Kidney (tissue), 22 donors: ENCODE data around the gene FAM9A. TPM values are rescaled to one million over a fixed set of nuclear protein-coding genes. Genes with fewer than 3 reads are reported as not detected.

Source experiments
- DNase-seq, 5 donors: peaks; one replicate each; pipeline ENCODE4 v3.0.0-alpha.2; 2013 to 2020
- FAIRE-seq: peaks from 2 replicates; lab custom pipeline; 2012; peaks lifted over from hg19 to GRCh38; lab: Jason Lieb, UNC
- H3K27ac ChIP-seq, 2 donors: one replicate each; pipeline ENCODE4 v1.7.0; 2013; ENCODE audit warnings: low read depth in 2 of 2, low read length in 2 of 2, inconsistent platforms in 1 of 2
- H3K27me3 ChIP-seq: one replicate; pipeline ENCODE4 v1.7.1; 2013; ENCODE audit warnings: low read length, inconsistent platforms; ENCODE audit not compliant: control insufficient read depth, insufficient read depth
- H3K36me3 ChIP-seq, 3 donors: one replicate each; pipeline versions ENCODE4 v1.7.0 to v1.7.1; 2013; ENCODE audit warnings: low read length in 3 of 3, control low read depth in 1 of 3, inconsistent platforms in 1 of 3; ENCODE audit not compliant: insufficient read depth in 3 of 3, control insufficient read depth in 2 of 3
- H3K4me1 ChIP-seq, 3 donors: one replicate each; pipeline versions ENCODE4 v1.7.0 to v1.7.1; 2013; ENCODE audit warnings: low read length in 3 of 3, inconsistent platforms in 1 of 3, low read depth in 1 of 3; ENCODE audit not compliant: control insufficient read depth in 2 of 3, insufficient read depth in 2 of 3
- H3K4me3 ChIP-seq, 3 donors: one replicate each; pipeline versions ENCODE4 v1.7.0 to v1.8.1; 2013; ENCODE audit warnings: low read length in 3 of 3, control low read depth in 1 of 3, inconsistent platforms in 1 of 3
- H3K9ac ChIP-seq, 3 donors: one replicate each; pipeline versions ENCODE4 v1.7.0 to v1.7.1; 2013; ENCODE audit warnings: low read length in 3 of 3, control low read depth in 1 of 3, inconsistent platforms in 1 of 3
- H3K9me3 ChIP-seq, 3 donors: one replicate each; pipeline versions ENCODE4 v1.7.0 to v1.7.1; 2013; ENCODE audit warnings: low read length in 3 of 3, control low read depth in 1 of 3, inconsistent platforms in 1 of 3; ENCODE audit not compliant: control insufficient read depth in 2 of 3, insufficient read depth in 1 of 3
- intact Hi-C: fragments of 100-400 bp; cut with DNase I; formaldehyde crosslinking; loops from one replicate; pipeline ENCODE4 v1.11.1; 2022
- long read RNA-seq, 10 donors: library from polyadenylated mRNA in 1 of 10; unstranded in 1 of 10; transcript quantifications; one replicate each; pipeline ENCODE4 v2.0.0 and lab custom pipeline, GENCODE V29; 2021 to 2026
- polyA plus RNA-seq: library from polyadenylated mRNA; stranded (reverse); fragments of 350-450 nt; fragmentation: Illumina TruSeq; extraction: RNeasy Lipid Tissue Mini Kit (QIAGEN cat#74804); gene quantifications from one replicate; pipeline ENCODE4 v1.2.3, GENCODE V29; 2014; ENCODE audit warnings: low read depth, low replicate concordance; ENCODE audit not compliant: insufficient read depth
- total RNA-seq: library from RNA; stranded (reverse); fragmentation: NEBNext Ultra II Directional; extraction: Animal tissue kit (Norgen Biotek cat#: 25700); gene quantifications from one replicate; pipeline ENCODE4 v1.2.1, GENCODE V29; 2021
- TF ChIP-seq, protein P1 (sequence below): IDR thresholded peaks from 3 replicates; pipeline ENCODE4 v1.5.1; 2012; ENCODE audit warnings: mild to moderate bottlenecking, moderate library complexity, borderline replicate concordance; ENCODE audit not compliant: insufficient read depth; ENCODE audit errors: extremely low read depth
- donor health status: control.
- donor health status: control.
- donor health status: control.
- donor health status: control.
- donor health status: control.
- donor health status: DM: yes; HTN: yes; CAD: no.
- donor health status: Normal renal cell carcinoma (clear cell type).

FAM9A gene
- not detected for total RNA-seq
- not detected for polyA plus RNA-seq
- long read RNA-seq, donor 1 = 0 reads
- long read RNA-seq, donor 2 = 0 reads
- long read RNA-seq, donor 3 = 0 reads
- long read RNA-seq, donor 4 = 0 reads
- long read RNA-seq, donor 5 = 0 reads
- long read RNA-seq, donor 6 = 0 reads
- long read RNA-seq, donor 7 = 0 reads
- long read RNA-seq, donor 8 = 0 reads
- long read RNA-seq, donor 9 = 0 reads
- long read RNA-seq, donor 10 = 0 reads

GRCh38 chrX:8801041-8801599, at the start of gene FAM9A:
Gene FAM9A (minus strand): TSS chrX:8801383. CDS start chrX:8800171, 1,212 bp downstream.
- no peak within 1 kb of the TSS for H3K9ac ChIP-seq
- H3K36me3 ChIP-seq = no peaks in the 10 kb centered on the region
- TF ChIP-seq, protein P1, sequence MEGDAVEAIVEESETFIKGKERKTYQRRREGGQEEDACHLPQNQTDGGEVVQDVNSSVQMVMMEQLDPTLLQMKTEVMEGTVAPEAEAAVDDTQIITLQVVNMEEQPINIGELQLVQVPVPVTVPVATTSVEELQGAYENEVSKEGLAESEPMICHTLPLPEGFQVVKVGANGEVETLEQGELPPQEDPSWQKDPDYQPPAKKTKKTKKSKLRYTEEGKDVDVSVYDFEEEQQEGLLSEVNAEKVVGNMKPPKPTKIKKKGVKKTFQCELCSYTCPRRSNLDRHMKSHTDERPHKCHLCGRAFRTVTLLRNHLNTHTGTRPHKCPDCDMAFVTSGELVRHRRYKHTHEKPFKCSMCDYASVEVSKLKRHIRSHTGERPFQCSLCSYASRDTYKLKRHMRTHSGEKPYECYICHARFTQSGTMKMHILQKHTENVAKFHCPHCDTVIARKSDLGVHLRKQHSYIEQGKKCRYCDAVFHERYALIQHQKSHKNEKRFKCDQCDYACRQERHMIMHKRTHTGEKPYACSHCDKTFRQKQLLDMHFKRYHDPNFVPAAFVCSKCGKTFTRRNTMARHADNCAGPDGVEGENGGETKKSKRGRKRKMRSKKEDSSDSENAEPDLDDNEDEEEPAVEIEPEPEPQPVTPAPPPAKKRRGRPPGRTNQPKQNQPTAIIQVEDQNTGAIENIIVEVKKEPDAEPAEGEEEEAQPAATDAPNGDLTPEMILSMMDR = no peak
- intact Hi-C loops = no loop called here
- H3K9me3 ChIP-seq = no peaks in the 10 kb centered on the region
- peak in 1 of 5 donors; percentile 53 for DNase-seq
- no peak within 1 kb of the TSS for H3K27ac ChIP-seq
- FAIRE-seq = no peak
- no peak within 1 kb of the TSS for H3K4me3 ChIP-seq
- H3K27me3 ChIP-seq = no peaks in the 10 kb centered on the region
- H3K4me1 ChIP-seq = no peaks in the 10 kb centered on the region

- Histone ChIP-seq H3K9ac (no peak overlapping the region), H3K4me3 (no peak overlapping the region), H3K27me3 (no peaks in the 10 kb centered on the region), H3K36me3 (no peaks in the 10 kb centered on the region), H3K27ac (no peak overlapping the region), H3K4me1 (peaks cover 0 to 2% (median 0%) of the 10 kb centered on the region in 3 donors), H3K9me3 (no peaks in the 10 kb centered on the region)
- intact Hi-C loops = no loop called here
- DNase-seq (no peak), FAIRE-seq (no peak)
- TF ChIP-seq, protein P1 = no peak
Measured at GRCh38 chrX:8850478-8850877, 49.3 kb upstream of the FAM9A start.

DNA sequence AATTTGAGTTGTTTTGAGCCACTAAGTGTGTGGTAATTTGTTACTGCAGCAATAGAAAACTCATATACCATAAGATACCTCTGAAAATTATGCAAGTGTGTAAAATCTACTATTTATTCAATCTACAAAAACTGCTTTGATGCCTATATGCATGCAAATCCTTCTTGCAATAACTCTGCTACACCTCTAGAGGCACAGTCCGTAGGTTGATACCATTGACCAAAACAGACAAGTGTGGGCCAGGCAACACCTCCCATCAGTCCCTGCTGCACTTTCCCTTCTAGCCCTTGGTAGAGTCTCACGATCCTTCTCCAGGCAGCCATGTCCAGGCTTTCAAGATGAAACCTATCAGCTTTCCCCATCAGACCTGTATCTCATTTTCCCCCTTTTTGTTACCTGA, 48.8 kb upstream of the FAM9A start:
- Histone ChIP-seq H3K9ac (no peak overlapping the region), H3K4me3 (no peak overlapping the region), H3K4me1 (peaks cover 0 to 2% (median 0%) of the 10 kb centered on the region in 3 donors), H3K27ac (no peak overlapping the region), H3K9me3 (no peaks in the 10 kb centered on the region), H3K27me3 (no peaks in the 10 kb centered on the region), H3K36me3 (no peaks in the 10 kb centered on the region)
- TF ChIP-seq, protein P1 = no peak
- intact Hi-C loops = no loop called here
- no peak for DNase-seq
- no peak for FAIRE-seq
